ENCODE results near the gene MEF2D. TPM values are rescaled to one million over a fixed set of nuclear protein-coding genes. Genes with fewer than 3 reads are reported as not detected.

MEF2D gene
- total RNA-seq, 1 experiment from 2014 or later, result 33.5 TPM

- Histone ChIP-seq H3K79me2 (ENCODE audit: low read depth) (peaks cover 90% of the 10 kb centered on the region), H3K9me3 (ENCODE audit: insufficient read depth, low read depth) (no peaks in the 10 kb centered on the region), H4K20me1 (ENCODE audit: insufficient read depth) (peaks cover 97% of the 10 kb centered on the region), H3K27ac (no peak overlapping the region), H3K4me2 (no peak overlapping the region), H2AFZ (no peak overlapping the region), H3K36me3 (ENCODE audit: low read depth) (no peaks in the 10 kb centered on the region), H3K4me1 (replicated peaks; ENCODE audit: insufficient read depth) (peaks cover 34% of the 10 kb centered on the region), H3K4me3 (no peak overlapping the region), H3K9me2 (ENCODE audit: insufficient read depth) (no peaks in the 10 kb centered on the region), H3F3A (ENCODE audit: insufficient read depth, low read depth) (peaks cover 18% of the 10 kb centered on the region; the same call in 1 of the 2 replicates), H3K27me3 (ENCODE audit: insufficient read depth, low read depth) (no peaks in the 10 kb centered on the region)
- BruUV-seq (replicated peaks), result no TSS peak
- no peak for DNase-seq
- intact Hi-C loops (cut with micrococcal nuclease; ENCODE audit: unreplicated experiment), result no loop called here
- CTCF ChIA-PET, result no interaction called here
- no peak for TF ChIP-seq CTCF (conservative IDR thresholded peaks at IDR 0.05)
- TF ChIP-seq EZH2 (IDR thresholded peaks at IDR 0.05; ENCODE audit: low read depth), result no peak
- POLR2A ChIA-PET (ENCODE audit: unreplicated experiment), result no interaction called here
These were observed 7.4 kb downstream of the MEF2D start for GRCh38 chr1:156493154-156493631.

DNA sequence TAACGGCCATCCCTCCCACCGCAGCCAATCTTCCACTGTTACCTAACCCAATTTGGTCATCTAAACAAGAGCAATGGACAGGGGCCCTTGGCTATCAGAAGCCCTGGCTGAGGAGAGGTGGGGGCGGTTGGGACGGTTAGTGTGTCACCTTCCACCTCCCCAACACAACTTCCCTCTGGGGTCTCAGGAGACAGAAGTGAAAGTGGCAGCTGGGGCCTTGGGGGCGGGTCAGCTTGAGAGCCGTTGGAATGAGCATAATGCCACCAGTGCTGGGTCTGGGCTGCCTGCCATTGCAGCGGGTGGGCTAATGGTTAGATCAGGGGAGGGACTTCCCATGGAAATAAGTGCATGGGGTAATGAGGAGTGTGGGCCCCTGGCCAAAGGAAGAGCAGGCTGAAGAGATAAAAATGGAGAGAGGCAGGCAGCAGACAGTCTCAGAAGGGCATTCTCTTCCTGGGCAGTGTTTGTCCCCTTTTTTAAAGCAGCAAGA is 7.9 kb downstream of the MEF2D start:
- POLR2A ChIA-PET (ENCODE audit: unreplicated experiment), result no interaction called here
- no peak overlapping the region for H3K4me2 ChIP-seq
- no TSS peak for BruUV-seq (replicated peaks)

GRCh38 chr1:156492013-156492590 is 8.5 kb downstream of the MEF2D start:
- TF ChIP-seq EZH2 (IDR thresholded peaks at IDR 0.05; ENCODE audit: low read depth) (no peak), CTCF (conservative IDR thresholded peaks at IDR 0.05) (no peak)
- Histone ChIP-seq H4K20me1 (ENCODE audit: insufficient read depth) (peaks cover 97% of the 10 kb centered on the region), H3K9me2 (ENCODE audit: insufficient read depth) (no peaks in the 10 kb centered on the region), H3K9me3 (ENCODE audit: insufficient read depth, low read depth) (no peaks in the 10 kb centered on the region), H3K79me2 (ENCODE audit: low read depth) (peaks cover 89% of the 10 kb centered on the region), H3K4me1 (replicated peaks; ENCODE audit: insufficient read depth) (peaks cover 42% of the 10 kb centered on the region), H3K27me3 (ENCODE audit: insufficient read depth, low read depth) (no peaks in the 10 kb centered on the region), H3K4me2 (no peak overlapping the region), H3K36me3 (ENCODE audit: low read depth) (no peaks in the 10 kb centered on the region), H3F3A (ENCODE audit: insufficient read depth, low read depth) (peaks cover 18% of the 10 kb centered on the region; the same call in 1 of the 2 replicates), H3K4me3 (no peak overlapping the region), H3K27ac (no peak overlapping the region), H2AFZ (no peak overlapping the region)
- BruUV-seq (replicated peaks), result no TSS peak
- intact Hi-C loops (cut with micrococcal nuclease; ENCODE audit: unreplicated experiment), result no loop called here
- ChIA-PET POLR2A (ENCODE audit: unreplicated experiment) (interaction anchor here (0.6 kb wide), 1 partner anchor 35 kb away, joined by 10 read pairs; no protein-coding TSS in a partner anchor), CTCF (interaction anchor here (0.5 kb wide), 1 partner anchor 106 kb away, joined by 4 read pairs; no protein-coding TSS in a partner anchor)
- DNase-seq, result no peak

More for the DNA sequence above, 7.9 kb downstream of the MEF2D start:
- Histone ChIP-seq H3K4me1 (replicated peaks; ENCODE audit: insufficient read depth) (peaks cover 37% of the 10 kb centered on the region), H3K27ac (no peak overlapping the region), H3F3A (ENCODE audit: insufficient read depth, low read depth) (peaks cover 19% of the 10 kb centered on the region; the same call in 1 of the 2 replicates), H3K9me3 (ENCODE audit: insufficient read depth, low read depth) (no peaks in the 10 kb centered on the region), H3K36me3 (ENCODE audit: low read depth) (no peaks in the 10 kb centered on the region), H2AFZ (no peak overlapping the region), H3K27me3 (ENCODE audit: insufficient read depth, low read depth) (no peaks in the 10 kb centered on the region), H3K4me3 (no peak overlapping the region), H3K9me2 (ENCODE audit: insufficient read depth) (no peaks in the 10 kb centered on the region), H4K20me1 (ENCODE audit: insufficient read depth) (peaks cover 97% of the 10 kb centered on the region), H3K79me2 (ENCODE audit: low read depth) (peaks cover 89% of the 10 kb centered on the region)
- TF ChIP-seq CTCF (conservative IDR thresholded peaks at IDR 0.05) (no peak), EZH2 (IDR thresholded peaks at IDR 0.05; ENCODE audit: low read depth) (no peak)
- CTCF ChIA-PET, result no interaction called here
- DNase-seq, result no peak
- intact Hi-C loops (cut with micrococcal nuclease; ENCODE audit: unreplicated experiment), result no loop called here
